Limb (tissue), 2 donors: ENCODE data around the gene MRPL57.
A peak's percentile ranks its signal among the peaks of the same experiment; 100 is the strongest.
"Not testable (repeated sequence)": the region's sequence is repeated elsewhere in the genome, so short reads cannot be mapped to it uniquely, and the experiment has no call there.

Experiments
- DNase-seq, 2 donors: peaks; one replicate each; pipeline ENCODE4 v3.0.0-alpha.2; 2016; ENCODE audit errors: extremely low spot score in 2 of 2

The MRPL57 gene

DNA sequence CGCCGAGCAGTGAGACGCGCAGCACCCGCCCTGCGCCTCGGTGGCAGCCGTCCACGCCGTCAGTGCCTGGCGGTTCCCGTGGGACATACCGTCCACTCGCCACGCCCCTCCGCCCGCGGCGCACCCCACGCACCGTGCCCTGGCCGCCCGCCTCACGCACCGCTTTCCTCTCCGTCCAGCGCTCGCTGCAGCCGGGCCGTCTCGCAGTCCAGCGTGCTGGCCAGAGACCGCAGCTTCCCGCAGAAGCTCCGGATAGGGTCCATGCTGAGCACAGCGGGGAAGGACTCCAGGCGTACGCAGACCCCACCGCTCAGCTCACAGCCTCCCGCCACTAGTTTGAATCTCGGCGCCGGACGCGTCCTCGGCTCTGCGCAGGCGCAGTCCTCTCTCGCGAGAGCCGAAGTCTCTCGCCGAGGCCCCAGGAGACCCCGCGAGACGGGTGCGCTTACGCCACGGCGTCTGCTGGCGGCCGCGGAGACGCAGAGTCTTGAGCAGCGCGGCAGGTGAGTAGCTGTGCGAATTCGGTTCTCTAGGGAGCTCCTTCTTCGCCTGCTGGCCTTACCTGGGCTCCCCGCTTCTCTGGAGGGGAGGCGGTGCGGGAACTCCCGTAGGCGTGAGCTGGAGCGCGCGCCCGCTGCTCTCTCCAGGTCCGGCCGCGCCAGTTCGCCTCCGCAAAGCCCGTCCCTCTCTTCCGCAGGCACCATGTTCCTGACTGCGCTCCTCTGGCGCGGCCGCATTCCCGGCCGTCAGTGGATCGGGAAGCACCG lies at the start of gene MRPL57, which contains the start of gene SKA3:
Gene MRPL57 (plus strand): TSS at position 444 of the 767 bp plus-strand sequence. CDS start 259 bp downstream, at position 703.
Gene SKA3 (minus strand): TSS at position 338 of the 767 bp plus-strand sequence. CDS start 75 bp downstream, at position 263.
- DNase-seq = peak; percentile 92 to 97

- no peak for DNase-seq
Observed at GRCh38 chr13:21130116-21130515, 46.3 kb upstream of the MRPL57 start.

DNA sequence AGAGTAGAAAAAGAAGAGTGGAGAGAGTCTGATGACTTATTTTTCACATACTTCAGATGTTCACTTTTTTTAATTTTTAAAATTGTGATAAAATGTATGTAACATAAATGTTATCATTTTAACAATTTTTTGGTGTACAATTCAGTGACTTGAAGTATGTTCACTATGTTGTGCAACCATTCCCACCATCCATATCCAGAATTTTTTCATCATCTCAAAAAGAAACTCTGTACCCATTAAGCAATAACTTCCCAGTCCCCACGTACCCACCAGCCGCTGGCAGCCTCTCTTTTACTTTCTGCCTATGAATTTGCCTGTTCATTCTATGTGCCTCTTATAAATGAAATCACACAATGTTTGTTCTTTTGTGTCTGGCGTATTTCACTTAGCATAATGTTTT lies 43.4 kb upstream of the MRPL57 start:
- DNase-seq = no peak

GRCh38 chr13:21134475-21134874 lies 42.0 kb upstream of the MRPL57 start:
- no peak for DNase-seq

DNA sequence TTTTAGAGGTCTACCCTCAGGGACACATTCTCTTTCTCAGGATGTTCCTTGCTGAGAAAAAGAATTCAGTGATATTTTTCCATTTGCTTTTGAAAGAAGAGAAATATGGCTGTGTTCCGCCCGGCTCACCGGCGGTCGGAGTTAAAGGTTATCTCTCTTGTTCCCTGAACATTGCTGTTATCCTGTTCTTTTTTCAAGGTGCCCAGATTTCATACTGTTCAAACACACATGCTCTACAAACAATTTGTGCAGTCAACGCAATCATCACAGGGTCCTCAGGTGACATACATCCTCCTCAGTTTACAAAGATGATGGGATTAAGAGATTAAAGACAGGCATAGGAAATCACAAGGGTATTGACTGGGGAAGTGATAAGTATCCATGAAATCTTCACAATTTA lies 40.6 kb upstream of the MRPL57 start:
- not testable (repeated sequence) for DNase-seq

- DNase-seq = no peak
Observed at GRCh38 chr13:21137696-21138095, 38.8 kb upstream of the MRPL57 start.

DNA sequence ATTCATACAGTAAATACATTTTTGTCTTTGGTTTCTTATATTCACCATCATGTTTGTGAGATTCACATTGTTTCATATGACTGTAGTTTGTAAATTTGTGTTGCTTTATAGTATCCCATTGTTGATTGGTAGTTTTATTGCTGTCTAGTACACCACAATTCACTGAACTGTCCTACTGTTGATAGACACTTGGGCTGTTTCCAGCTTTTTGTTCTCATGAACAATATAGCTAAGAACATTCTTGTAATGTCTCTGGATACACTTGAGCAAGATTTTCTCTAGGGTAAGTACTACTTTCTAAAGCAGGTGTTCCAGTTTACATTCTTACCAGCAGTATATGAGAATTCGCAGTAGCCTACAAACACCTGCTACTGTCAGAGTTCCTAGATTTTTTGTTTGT lies 37.9 kb upstream of the MRPL57 start:
- DNase-seq = no peak

- DNase-seq = no peak
Observed at GRCh38 chr13:21139374-21139773, 37.1 kb upstream of the MRPL57 start.

- DNase-seq = no peak
Observed at GRCh38 chr13:21142766-21143165, 33.7 kb upstream of the MRPL57 start.

GRCh38 chr13:21147827-21148226 lies 28.6 kb upstream of the MRPL57 start:
- DNase-seq = no peak

DNA sequence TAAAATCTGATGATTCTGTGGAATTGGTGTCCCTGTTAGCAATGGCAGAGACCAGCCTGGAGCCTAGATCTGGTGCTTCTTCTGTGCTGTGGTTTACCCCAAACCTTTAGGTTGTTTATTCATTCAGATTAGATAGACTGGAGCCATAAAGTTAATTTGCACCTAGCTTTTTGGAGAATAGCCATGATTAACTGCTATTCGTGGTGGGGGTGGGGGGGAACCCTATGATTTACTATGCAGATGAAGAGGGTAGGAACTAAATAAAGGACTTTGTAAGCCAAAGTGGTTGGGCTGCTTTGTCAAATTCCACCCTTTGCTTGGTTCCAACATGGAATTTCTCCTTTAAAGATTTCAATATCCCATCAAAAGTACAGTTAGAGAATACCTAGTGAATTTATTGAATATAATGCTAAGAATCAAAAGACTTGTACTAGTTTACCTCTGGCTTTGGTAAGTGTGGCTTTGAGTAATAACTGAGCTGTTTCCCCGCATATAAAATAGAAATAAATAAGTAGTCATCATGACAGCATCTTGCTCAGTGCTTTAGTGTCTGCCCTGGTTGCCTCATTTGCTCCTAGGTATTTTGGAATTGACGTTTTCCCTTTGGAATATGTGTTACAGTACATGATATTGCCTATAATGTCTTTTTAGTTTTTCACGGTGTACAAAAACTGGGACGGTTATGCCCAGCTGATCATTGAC lies 27.8 kb upstream of the MRPL57 start:
- no peak for DNase-seq

DNA sequence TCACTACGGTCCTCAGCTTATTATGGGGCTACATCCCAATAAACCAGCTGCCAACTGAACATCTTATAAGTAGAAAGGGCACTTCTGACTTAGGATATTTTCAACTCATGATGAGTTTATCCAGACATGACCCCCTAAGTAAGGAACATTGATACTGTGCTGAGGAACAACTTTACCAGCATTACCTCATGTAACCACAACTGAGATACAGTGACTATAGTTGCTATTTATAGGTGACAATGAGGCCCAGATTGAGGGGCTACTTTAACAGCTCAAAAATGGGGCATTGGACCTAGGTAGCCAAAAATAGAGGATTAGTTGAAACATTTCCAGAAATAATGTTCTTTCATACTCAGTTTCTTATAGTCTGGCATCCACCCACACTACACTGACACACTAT lies 26.9 kb upstream of the MRPL57 start:
- no peak for DNase-seq

GRCh38 chr13:21150013-21150412 lies 26.4 kb upstream of the MRPL57 start:
- DNase-seq = no peak

DNA sequence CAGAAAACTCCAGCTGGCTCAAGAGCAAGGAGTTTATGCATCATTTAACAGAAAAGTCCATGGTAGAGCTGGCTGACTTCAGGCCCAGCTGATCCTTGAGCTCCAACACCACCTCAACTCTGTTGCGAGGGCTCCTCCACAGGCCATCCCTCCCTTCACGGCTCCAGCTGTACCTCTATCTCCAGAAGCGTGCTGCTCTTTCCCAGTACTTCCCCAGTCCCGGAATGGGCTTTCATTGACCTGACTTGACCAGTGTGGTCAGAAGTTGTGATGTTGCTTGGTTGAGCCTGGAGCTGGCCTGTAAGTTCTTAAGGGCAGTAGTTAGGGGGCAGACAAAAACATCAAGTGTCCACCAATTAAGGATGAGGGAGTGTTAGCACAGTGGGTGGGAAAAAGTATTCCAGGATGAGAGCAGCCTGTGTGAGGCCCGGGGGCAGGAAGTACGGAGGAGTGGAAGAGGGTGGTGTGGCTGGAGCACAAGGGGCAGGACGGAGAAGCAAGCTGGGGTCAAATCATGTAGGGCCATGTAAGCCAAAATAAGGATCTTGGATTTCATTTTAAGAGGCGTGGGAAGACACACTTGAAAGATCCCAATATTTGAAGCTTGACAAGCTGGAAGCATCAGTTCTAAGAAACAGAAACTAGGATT lies 24.1 kb upstream of the MRPL57 start:
- no peak for DNase-seq

GRCh38 chr13:21164631-21165030 lies 11.8 kb upstream of the MRPL57 start:
- no peak for DNase-seq

DNA sequence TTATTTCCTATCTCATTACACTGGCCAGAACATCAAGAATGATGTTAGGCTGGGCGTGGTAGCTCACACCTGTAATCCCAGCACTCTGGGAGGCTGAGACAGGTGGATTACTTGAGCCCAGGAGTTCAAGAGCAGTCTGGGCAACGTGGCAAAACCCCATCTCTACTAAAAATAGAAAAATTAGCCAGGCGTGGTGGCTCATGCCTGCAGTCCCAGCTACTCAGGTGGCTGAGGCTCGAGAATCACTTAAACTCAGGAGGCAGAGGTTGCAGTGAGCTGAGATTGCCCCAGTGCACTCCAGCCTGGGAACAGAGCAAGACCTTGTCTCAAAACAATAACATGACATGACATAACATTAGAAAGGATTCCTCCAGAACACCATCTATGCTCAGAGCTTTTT lies 10.9 kb upstream of the MRPL57 start:
- not testable (repeated sequence) for DNase-seq

DNA sequence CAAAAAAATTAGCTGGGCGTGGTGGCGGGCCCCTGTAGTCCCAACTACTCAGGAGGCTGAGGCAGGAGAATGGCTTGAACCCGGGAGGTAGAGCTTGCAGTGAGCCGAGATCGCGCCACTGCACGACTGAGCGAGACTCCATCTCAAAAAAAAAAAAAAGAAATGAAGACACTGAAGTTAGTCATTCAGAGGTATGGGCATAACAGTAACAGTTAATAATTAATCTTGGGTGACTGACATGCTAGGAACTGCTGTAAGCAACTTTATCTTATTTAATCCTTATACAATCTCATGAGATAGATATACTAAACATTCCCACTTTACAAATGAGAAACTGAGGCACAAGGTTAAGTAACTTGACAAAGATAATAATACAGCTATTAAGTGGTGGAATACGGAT lies 5.0 kb upstream of the MRPL57 start:
- DNase-seq = no peak

GRCh38 chr13:21173767-21174166 lies 2.7 kb upstream of the MRPL57 start:
- DNase-seq = not testable (repeated sequence)

- DNase-seq = peak in 1 of 2 donors; percentile 1
Observed at GRCh38 chr13:21175656-21176214, 723 bp upstream of the MRPL57 start.

- DNase-seq = no peak
Observed at GRCh38 chr13:21176982-21177284, 475 bp downstream of the MRPL57 start.

DNA sequence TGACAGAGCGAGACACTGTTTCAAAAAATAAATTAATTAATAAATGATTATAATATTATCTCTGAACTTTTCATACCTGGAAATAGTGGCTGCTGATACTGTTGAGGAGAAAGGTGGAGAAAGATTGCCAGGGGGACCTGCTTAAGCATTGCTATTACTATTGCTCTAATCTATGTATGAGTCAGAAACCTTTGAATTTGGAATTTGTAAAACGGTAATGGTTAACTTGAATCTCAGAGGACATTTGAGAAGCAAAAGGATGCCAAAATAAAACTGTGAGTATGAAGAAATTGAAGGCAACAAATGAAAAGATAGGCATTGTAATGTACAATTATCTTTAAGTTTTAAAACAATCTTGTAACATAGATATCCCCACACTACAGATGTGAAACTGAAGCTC lies 5.2 kb downstream of the MRPL57 start:
- no peak for DNase-seq

GRCh38 chr13:21186410-21186809 lies 10.0 kb downstream of the MRPL57 start:
- not testable (repeated sequence) for DNase-seq
